Hepatocyte (in vitro differentiated cells): ENCODE measurements around the gene RAB26.

ENCODE experiments used
- EZH2 ChIP-seq: fragments of 200-600 bp; sonication (generic); IDR thresholded peaks from 2 replicates; pipeline ENCODE4 v1.6.1; 2016; ENCODE audit warnings: antibody characterized with exemption, mild to moderate bottlenecking, borderline replicate concordance
- TF ChIP-seq, protein P1 (sequence below): fragments of 200-600 bp; sonication (generic); IDR thresholded peaks from 2 replicates; pipeline ENCODE4 v1.5.1; 2016; ENCODE audit warnings: antibody characterized with exemption, mild to moderate bottlenecking; ENCODE audit not compliant: poor library complexity

GRCh38 chr16:2171601-2172178 lies 23.3 kb downstream of the RAB26 start:
- TF ChIP-seq, protein P1, sequence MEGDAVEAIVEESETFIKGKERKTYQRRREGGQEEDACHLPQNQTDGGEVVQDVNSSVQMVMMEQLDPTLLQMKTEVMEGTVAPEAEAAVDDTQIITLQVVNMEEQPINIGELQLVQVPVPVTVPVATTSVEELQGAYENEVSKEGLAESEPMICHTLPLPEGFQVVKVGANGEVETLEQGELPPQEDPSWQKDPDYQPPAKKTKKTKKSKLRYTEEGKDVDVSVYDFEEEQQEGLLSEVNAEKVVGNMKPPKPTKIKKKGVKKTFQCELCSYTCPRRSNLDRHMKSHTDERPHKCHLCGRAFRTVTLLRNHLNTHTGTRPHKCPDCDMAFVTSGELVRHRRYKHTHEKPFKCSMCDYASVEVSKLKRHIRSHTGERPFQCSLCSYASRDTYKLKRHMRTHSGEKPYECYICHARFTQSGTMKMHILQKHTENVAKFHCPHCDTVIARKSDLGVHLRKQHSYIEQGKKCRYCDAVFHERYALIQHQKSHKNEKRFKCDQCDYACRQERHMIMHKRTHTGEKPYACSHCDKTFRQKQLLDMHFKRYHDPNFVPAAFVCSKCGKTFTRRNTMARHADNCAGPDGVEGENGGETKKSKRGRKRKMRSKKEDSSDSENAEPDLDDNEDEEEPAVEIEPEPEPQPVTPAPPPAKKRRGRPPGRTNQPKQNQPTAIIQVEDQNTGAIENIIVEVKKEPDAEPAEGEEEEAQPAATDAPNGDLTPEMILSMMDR: no peak
- no peak for TF ChIP-seq EZH2
